IgD-negative memory B cell (primary cell): ENCODE results near the gene USHBP1. TPM values are rescaled to one million over a fixed set of nuclear protein-coding genes. Genes with fewer than 3 reads are reported as not detected.
A peak's percentile ranks its signal among the peaks of the same experiment; 100 is the strongest.

Experiments used
- H3K27ac Mint-ChIP-seq, 3 donors: one replicate each; pipeline ENCODE4 v1.8.0; 2020 to 2022; ENCODE audit warnings: mild to moderate bottlenecking in 3 of 3, mixed read lengths in 3 of 3, moderate library complexity in 1 of 3
- H3K27me3 Mint-ChIP-seq: one replicate; pipeline ENCODE4 v1.8.0; 2021; ENCODE audit warnings: mixed read lengths
- H3K36me3 Mint-ChIP-seq: one replicate; pipeline ENCODE4 v1.8.0; 2020; ENCODE audit warnings: mild to moderate bottlenecking, mixed read lengths
- H3K4me1 Mint-ChIP-seq, 3 donors: one replicate each; pipeline ENCODE4 v1.8.0; 2020 to 2022; ENCODE audit warnings: mixed read lengths in 3 of 3, mild to moderate bottlenecking in 1 of 3
- H3K4me3 Mint-ChIP-seq, 4 donors: one replicate each; pipeline ENCODE4 v1.8.0; 2020 to 2022; ENCODE audit warnings: mild to moderate bottlenecking in 4 of 4, mixed read lengths in 4 of 4, moderate library complexity in 3 of 4
- H3K9me3 Mint-ChIP-seq, 3 donors: one replicate each; pipeline ENCODE4 v1.8.0; 2020 to 2021; ENCODE audit warnings: mixed read lengths in 3 of 3, mild to moderate bottlenecking in 1 of 3
- polyA plus RNA-seq: library from polyadenylated mRNA; unstranded; fragments of 300-500 nt; fragmentation: Illumina TruSeq; gene quantifications from one replicate; pipeline ENCODE4 v1.2.3, GENCODE V29; 2021

Gene USHBP1, protein sequence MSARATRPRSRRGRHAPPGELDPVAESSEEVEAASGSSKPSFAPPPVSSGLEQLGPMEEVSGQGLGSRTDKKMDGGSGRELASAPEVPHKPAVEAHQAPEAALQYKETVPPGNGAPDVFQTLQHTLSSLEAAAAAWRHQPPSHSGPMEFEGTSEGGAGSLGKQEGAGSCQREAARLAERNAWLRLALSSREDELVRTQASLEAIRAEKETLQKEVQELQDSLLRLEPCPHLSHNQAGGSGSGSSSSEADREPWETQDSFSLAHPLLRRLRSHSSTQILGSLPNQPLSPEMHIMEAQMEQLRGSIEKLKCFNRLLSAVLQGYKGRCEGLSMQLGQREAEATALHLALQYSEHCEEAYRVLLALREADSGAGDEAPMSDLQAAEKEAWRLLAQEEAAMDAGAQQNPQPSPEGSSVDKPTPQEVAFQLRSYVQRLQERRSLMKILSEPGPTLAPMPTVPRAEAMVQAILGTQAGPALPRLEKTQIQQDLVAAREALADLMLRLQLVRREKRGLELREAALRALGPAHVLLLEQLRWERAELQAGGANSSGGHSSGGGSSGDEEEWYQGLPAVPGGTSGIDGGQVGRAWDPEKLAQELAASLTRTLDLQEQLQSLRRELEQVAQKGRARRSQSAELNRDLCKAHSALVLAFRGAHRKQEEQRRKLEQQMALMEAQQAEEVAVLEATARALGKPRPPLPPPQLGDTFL
- not detected for polyA plus RNA-seq

DNA sequence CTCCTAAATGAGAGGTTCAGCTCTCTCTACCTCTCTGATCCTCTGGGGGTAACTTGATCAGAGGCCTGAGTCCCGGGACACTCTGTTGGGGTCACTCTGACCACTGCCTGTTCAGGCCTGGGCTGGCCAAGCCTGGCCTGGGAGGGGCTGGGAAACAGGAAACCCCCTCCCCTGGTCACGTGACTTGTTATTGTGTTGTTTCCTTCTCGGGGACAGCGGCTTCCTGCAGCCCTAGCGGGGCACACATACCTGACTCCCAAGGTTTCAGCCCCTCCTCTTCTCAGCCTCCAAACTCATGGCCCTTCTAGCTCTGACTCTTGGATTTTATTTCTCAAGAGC is at the start of gene USHBP1:
Gene USHBP1 (minus strand): TSS at position 105 of the 339 bp plus-strand sequence. CDS start 446 bp downstream, outside the sequence.
- Mint-ChIP-seq H3K4me3 (peak within 1 kb of the TSS in 1 of 4 donors; percentile 5), H3K27me3 (no peaks in the 10 kb centered on the region), H3K4me1 (peaks cover 10 to 22% (median 14%) of the 10 kb centered on the region in 3 donors), H3K27ac (peak within 1 kb of the TSS; percentile 20 to 43 (median 28)), H3K36me3 (no peaks in the 10 kb centered on the region), H3K9me3 (no peaks in the 10 kb centered on the region)

DNA sequence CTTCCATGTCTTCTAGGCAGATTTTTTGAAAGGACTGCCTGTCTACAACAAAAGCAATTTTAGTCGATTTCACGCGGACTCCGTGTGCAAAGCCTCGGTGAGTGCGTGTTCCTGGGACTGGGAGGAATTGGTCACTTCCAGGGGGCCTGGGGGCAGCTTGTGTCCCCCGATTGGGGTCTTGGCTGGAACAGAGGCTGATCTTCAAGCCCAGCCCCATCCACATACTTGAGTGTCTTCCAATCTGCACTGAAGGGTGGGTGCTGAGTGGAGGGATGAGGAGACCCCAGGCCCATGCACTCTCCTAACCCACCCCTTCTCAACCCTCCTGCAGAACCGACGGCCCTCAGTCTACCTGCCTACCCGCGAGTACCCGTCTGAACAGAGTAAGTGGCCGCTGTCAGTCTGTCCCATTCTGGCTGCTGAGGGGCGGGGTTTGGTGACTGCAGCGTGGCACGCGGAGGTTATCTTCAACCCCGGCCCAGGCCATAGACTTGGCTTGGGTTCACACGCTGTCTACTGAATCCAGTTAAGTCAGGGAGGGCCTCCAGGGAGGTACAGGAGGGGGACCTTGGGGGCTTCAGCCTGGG is 49.6 kb upstream of the USHBP1 start:
- Mint-ChIP-seq H3K4me3 (peak overlapping the region in 1 of 4 donors; percentile 32), H3K9me3 (no peaks in the 10 kb centered on the region), H3K27ac (no peak overlapping the region), H3K36me3 (peaks cover 9% of the 10 kb centered on the region), H3K4me1 (peaks cover 4 to 16% (median 12%) of the 10 kb centered on the region in 3 donors), H3K27me3 (no peaks in the 10 kb centered on the region)

DNA sequence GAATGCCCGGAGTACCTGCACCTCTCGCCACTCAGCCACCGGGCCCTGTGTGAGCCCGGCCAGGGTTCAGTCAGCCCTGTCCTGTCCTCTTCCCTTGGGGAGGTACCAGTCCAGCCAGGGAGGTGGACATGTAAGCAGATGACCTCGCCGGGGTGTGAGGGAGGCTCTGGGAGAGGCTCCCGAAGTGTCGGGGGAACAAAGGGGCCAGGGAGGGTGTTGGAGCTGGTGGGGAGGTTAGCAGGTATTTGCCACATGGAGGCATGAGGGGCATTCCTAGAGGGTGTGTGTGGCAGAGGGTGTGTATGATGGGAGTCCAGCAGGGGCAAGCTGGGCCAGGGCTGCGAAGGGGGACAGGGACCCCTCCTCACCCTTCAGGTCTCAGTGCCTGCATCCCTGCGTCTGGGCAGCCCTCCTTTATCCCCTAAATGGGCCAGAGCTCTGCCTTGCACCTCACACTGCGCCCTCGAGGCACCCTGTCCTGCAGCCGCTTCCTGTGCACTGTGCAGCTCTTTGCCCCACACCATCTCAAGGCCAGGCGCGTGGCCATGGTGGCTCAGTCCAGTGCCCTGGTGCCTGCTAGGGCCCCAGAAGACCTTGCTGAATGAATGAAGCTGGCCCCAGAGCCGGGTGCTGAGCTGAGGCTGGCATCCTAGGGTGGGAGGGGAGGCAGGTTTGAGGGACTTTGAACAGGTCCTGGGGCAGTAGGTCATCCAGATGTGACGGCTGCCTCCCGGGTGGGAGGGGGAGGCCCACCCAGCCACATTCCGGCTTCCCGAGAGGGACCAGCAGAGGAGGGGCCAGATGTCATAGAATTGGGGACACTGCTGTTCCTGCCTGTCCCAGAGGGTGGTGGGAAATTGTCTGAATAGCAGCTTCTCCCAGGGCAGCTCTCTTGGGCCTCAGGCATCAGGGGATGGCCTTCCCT is 47.9 kb upstream of the USHBP1 start:
- Mint-ChIP-seq H3K4me3 (peak overlapping the region in 1 of 4 donors; percentile 83), H3K27me3 (no peaks in the 10 kb centered on the region), H3K27ac (no peak overlapping the region)

DNA sequence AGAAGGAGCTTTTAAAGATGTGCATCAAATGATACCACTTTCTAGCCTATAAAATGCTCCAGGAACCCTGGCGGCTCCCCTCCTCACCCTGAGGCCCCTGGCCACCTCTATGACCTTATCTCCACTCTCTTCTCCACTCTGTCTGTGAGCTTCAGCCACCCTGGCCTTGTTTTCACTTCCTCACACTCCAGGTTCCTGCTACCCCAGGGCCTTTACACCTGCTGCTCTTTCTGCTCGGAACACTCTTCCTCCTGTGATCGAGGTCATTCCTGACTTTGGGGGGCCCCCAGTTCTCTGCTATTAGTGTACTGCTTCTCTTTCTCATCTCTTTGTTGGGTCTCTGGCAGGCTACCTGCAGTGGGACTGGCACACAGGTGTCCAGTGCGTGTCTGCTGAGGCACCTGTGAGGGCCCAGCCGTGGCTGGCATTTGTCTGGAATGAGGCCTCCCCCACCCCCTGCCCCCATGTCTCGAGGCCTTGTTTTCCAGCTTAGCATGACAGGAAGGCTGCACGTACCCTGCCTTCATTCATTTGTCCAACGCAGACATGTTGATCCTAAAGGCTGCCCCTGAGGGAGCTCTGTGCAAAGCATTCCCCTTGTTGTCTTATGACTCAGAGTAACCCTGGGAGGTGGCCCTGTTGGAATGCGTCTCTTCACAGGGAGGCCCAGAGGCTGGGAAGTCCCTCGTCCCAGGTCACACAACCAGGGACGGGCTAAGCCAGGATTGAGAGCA is 47.1 kb upstream of the USHBP1 start:
- Mint-ChIP-seq H3K27ac (no peak overlapping the region), H3K9me3 (no peaks in the 10 kb centered on the region), H3K36me3 (peaks cover 5% of the 10 kb centered on the region), H3K4me3 (peak overlapping the region in 3 of 4 donors; percentile 34 to 83 (median 83)), H3K27me3 (no peaks in the 10 kb centered on the region), H3K4me1 (peaks cover 6 to 23% (median 21%) of the 10 kb centered on the region in 3 donors)

More for the DNA sequence above, 47.9 kb upstream of the USHBP1 start:
- no peaks in the 10 kb centered on the region for H3K9me3 Mint-ChIP-seq
- peaks cover 6 to 23% (median 20%) of the 10 kb centered on the region in 3 donors for H3K4me1 Mint-ChIP-seq
- peaks cover 9% of the 10 kb centered on the region for H3K36me3 Mint-ChIP-seq

DNA sequence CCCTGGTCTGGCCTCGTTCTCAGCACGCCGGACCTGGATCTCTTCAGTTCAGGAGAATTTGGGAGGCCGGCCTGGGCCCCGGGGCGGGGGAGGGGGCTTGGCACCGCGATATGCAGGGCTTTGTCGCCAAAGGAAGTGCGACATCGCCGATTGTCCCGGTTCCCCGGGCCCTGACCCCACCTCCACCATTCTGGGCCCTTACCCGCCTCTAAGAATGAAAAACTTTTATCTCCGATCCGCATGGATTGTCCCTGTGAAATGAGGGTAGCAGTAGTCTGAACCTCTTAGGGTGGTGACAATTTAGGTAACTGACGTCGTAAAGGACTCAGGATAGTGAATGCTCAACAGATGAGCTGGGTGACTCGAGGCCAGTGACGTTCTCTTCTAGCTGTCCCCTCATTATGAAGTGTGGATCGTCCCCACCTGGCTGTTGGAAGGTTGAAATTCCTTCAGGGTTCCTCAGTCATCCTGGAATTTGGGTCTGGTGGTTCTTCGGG is 45.5 kb upstream of the USHBP1 start:
- Mint-ChIP-seq H3K36me3 (peaks cover 1% of the 10 kb centered on the region), H3K27me3 (no peaks in the 10 kb centered on the region), H3K4me3 (peak overlapping the region; percentile 83 to 98 (median 96)), H3K9me3 (no peaks in the 10 kb centered on the region), H3K4me1 (peaks cover 15 to 30% (median 26%) of the 10 kb centered on the region in 3 donors), H3K27ac (peak overlapping the region in 2 of 3 donors; percentile 65 to 75)

DNA sequence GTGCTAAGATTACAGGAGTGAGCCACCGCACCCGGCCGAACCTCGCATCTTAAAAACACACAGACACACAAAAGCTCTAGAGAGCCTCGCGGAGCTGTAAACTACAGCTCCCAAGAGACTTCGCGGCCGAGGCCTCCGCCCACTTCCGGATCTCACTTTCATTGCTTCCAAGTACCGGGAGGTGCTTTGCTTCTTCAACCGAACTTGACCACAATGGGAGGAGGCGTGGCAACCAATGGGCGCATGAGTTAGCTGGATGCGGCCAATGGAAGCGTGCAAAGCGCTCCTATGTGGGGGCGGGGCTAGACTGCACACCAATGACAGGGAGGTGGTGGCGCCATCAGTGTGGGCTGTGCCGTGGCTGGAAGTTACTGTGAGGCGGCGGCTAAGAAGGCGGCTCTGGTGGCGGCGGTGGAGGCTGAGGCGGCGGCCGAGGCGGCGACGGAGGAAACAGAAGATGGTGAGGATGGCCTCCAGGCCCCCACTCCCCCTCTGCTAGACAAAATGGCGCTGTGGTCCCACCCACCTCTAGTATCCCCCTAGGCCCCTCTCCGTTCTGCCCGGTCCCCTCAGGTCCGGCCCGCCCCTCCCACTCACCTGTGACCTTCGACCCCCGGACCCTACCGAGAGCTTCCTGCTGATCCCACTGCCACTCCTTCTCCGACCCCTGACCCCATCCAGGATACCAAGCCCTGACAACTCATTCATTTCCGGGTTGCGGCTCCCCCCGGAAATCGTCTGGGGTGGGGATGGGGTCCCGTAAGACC is 44.8 kb upstream of the USHBP1 start, which contains the start of gene DDA1:
Gene DDA1 (plus strand): TSS at position 366 of the 767 bp plus-strand sequence. CDS start 92 bp downstream, at position 458.
- Mint-ChIP-seq H3K4me1 (peaks cover 19 to 34% (median 31%) of the 10 kb centered on the region in 3 donors), H3K4me3 (peak within 1 kb of the TSS; percentile 83 to 98 (median 96)), H3K27ac (peak within 1 kb of the TSS; percentile 65 to 90 (median 75)), H3K27me3 (no peaks in the 10 kb centered on the region), H3K36me3 (peaks cover 1% of the 10 kb centered on the region), H3K9me3 (no peaks in the 10 kb centered on the region)

DNA sequence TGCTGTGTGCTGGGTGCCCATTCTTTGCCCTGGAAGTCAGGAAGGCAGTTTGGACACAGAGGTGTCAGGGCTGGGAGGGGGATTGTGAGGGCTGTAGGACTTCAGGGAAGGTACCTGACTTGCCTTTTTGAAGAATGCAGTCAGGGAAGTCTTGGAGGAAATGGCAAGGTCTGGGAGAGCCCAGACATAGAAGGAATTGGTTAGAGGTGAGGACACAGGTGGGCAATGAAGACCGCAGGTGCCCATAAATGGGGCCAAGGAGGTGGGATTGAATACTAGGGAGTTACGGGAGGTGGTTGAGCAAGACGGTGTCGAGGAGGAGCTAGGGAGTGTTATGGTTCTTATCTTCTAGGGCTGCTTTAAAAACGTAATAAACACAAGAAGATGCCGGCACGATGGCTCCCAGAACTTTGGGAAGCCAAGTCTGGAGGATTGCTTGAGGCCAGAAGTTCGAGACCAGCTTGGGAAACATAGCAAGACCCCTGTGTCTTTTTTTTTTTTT is 43.4 kb upstream of the USHBP1 start:
- H3K27ac Mint-ChIP-seq = no peak overlapping the region

DNA sequence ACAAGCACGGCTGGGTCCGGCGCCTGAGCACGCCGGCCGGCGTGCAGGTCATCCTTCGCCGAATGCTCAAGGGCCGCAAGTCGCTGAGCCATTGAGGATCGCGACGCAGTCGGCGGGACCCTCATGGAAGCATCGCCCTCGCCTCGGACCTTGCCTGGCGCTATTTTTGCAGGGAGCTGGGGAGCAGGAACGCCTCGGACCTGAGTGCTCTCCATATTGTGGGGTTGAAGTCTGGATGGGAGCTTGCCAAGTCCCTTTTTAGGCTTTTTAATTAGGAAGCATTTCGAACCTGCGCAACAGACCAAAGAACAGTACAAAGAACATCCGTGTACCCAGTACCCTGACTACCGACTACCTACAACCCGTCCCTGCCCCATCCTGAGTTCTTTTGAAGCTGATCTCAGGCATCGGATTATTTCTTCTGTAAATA is 41.8 kb upstream of the USHBP1 start:
- no peaks in the 10 kb centered on the region for H3K27me3 Mint-ChIP-seq
- peaks cover 34 to 39% (median 39%) of the 10 kb centered on the region in 3 donors for H3K4me1 Mint-ChIP-seq
- no peaks in the 10 kb centered on the region for H3K36me3 Mint-ChIP-seq
- H3K27ac Mint-ChIP-seq = peak overlapping the region in 2 of 3 donors; percentile 19 to 59
- H3K9me3 Mint-ChIP-seq = no peaks in the 10 kb centered on the region
- peak overlapping the region; percentile 90 to 100 (median 95) for H3K4me3 Mint-ChIP-seq

More for the DNA sequence above, 43.4 kb upstream of the USHBP1 start:
- H3K4me3 Mint-ChIP-seq = peak overlapping the region; percentile 8 to 100 (median 40)
- no peaks in the 10 kb centered on the region for H3K27me3 Mint-ChIP-seq
- H3K4me1 Mint-ChIP-seq = peaks cover 27 to 38% (median 35%) of the 10 kb centered on the region in 3 donors
- no peaks in the 10 kb centered on the region for H3K36me3 Mint-ChIP-seq
- H3K9me3 Mint-ChIP-seq = no peaks in the 10 kb centered on the region

DNA sequence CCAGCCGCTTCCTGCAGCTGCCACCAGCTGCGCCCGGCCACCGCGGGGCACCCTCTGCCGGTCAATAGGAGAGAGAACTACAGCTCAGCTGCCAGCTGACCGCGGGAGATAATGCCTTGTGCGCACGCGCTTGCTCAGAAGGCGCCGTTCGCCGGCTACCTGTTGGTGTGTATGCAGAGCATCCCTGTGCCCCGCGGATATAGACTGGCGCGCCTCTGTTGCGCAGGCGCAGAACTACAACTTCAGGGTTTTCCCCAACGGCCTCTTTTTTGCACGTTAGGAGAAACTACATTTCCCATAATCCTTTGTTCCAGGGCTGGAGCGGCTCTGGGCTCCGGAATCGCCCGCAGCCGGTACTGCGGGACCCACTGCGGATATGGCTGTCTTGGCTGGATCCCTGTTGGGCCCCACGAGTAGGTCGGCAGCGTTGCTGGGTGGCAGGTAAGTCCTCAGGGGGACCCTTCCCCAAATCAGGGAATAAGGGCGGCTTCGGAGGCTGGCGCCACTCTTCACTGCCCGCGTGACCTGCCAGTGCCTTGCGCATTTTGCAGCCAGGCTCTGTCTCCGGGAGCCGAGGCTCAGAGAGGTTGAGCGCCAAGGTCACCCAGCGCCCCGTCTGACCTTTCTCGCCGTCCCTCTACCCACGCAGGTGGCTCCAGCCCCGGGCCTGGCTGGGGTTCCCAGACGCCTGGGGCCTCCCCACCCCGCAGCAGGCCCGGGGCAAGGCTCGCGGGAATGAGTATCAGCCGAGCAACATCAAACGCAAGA is 41.2 kb upstream of the USHBP1 start, which contains the start of gene MRPL34:
Gene MRPL34 (plus strand): TSS at position 356 of the 768 bp plus-strand sequence. CDS start 21 bp downstream, at position 377.
- Mint-ChIP-seq H3K4me1 (peaks cover 34 to 39% (median 38%) of the 10 kb centered on the region in 3 donors), H3K9me3 (no peaks in the 10 kb centered on the region), H3K27me3 (no peaks in the 10 kb centered on the region), H3K4me3 (peak within 1 kb of the TSS; percentile 90 to 100 (median 95)), H3K36me3 (no peaks in the 10 kb centered on the region), H3K27ac (peak within 1 kb of the TSS; percentile 92 to 97 (median 92))

DNA sequence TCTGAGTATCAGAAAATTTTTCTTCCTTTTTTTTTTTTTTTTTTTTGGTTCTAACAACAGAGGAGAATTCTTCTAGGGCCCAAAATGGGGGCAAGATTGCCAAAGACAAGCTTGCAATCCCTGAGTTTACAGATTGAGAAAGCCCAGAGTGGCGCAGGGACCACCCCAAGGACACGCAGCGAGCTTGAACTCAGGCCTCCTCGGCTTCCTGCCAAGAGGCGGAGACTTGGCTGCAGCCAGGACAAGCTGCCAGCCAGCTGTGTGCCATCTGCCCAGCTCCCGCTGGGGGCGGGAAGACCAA is 40.6 kb upstream of the USHBP1 start:
- Mint-ChIP-seq H3K9me3 (no peaks in the 10 kb centered on the region), H3K36me3 (no peaks in the 10 kb centered on the region), H3K27me3 (no peaks in the 10 kb centered on the region), H3K27ac (peak overlapping the region; percentile 92 to 97 (median 92)), H3K4me1 (peaks cover 34 to 36% (median 34%) of the 10 kb centered on the region in 3 donors), H3K4me3 (peak overlapping the region; percentile 90 to 100 (median 95))

DNA sequence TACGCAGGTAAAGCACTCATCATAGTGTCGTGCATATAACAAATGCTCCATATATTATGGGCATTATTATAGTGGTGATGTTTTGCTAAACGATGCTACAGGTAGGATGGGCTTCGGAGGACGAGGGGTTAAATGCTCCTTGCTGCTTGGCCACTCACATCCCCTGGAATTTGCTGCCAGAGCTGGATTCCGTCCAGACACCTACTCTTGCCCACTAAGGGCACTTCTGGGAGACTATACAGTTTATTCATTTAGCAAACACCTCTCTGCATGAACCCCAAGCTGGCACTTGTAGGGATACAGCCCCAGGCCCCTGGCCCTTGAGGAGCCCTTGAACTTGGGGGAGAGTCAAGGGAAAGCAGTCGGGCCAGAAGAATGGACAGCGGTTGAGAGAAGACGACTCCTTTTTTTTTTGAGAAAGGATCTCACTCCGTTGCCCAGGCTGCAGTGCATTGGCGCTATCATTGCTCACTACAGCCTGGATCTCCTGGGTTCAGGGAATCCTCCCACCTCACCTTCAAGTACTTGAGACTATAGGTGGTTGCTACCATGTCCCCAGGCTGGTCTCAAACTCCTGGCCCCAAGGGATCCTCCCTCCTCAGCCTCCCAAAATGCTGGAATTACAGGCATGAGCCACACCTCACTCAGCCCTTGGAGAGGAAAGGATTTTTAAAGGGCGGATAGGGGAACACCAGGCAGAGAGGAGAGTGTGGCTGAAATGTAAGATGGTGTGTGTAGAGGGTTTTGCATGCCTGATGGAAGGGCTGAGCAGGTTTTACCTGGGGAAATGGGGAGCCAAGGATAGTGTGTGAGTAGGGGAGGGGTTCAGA is 40.1 kb upstream of the USHBP1 start:
- peak overlapping the region; percentile 58 to 100 (median 93) for H3K4me3 Mint-ChIP-seq
- no peaks in the 10 kb centered on the region for H3K9me3 Mint-ChIP-seq
- peaks cover 32 to 35% (median 34%) of the 10 kb centered on the region in 3 donors for H3K4me1 Mint-ChIP-seq

More for the DNA sequence above, 40.1 kb upstream of the USHBP1 start:
- Mint-ChIP-seq H3K27me3 (no peaks in the 10 kb centered on the region), H3K27ac (peak overlapping the region; percentile 92 to 97 (median 92)), H3K36me3 (no peaks in the 10 kb centered on the region)
